Panc1 (cell line): ENCODE data around the gene SGMS1. TPM values are rescaled to one million over a fixed set of nuclear protein-coding genes. Genes with fewer than 3 reads are reported as not detected.
"Not testable (repeated sequence)": the region's sequence is repeated elsewhere in the genome, so short reads cannot be mapped to it uniquely, and the experiment has no call there.

Source experiments
- ATAC-seq: fragments of 200-7000 bp; cut with Tn5 transposase; 2 replicates; pipeline ENCODE4 v1.9.1; 2020; ENCODE audit warnings: mild to moderate bottlenecking, moderate library complexity
- BruUV-seq: library from RNA; stranded (reverse); fragments of 400-500 nt; replicated peaks from 2 replicates; lab custom pipeline; 2021; lab: Mats Ljungman, UMichigan
- CTCF ChIA-PET: fragments of 300-600 bp; sonication (Branson Sonifier 250); formaldehyde crosslinking; loops from one replicate; lab custom pipeline; 2022; ENCODE audit warnings: antibody characterized with exemption; lab: Charles Lee
- POLR2A ChIA-PET: fragments of 300-600 bp; sonication (Branson Sonifier 250); formaldehyde crosslinking; loops from one replicate; lab custom pipeline; 2022; ENCODE audit warnings: antibody characterized with exemption; lab: Charles Lee
- DNase-seq: peaks from one replicate; pipeline ENCODE4 v3.0.0-alpha.2; 2010; ENCODE audit warnings: low read depth, low spot score
- H3K27ac ChIP-seq: 2 replicates; pipeline ENCODE4 v1.5.1; 2011; ENCODE audit warnings: mild to moderate bottlenecking, low read length, inconsistent platforms
- H3K27me3 ChIP-seq: fragments of 200-500 bp; sonication (Bioruptor generic); 2 replicates; pipeline ENCODE4 v1.6.0; 2014; ENCODE audit warnings: low read length, inconsistent platforms; ENCODE audit not compliant: control insufficient read depth, insufficient read depth
- H3K36me3 ChIP-seq: fragments of 200-500 bp; sonication (Bioruptor generic); 2 replicates; pipeline ENCODE4 v1.5.1; 2014; ENCODE audit warnings: inconsistent platforms, mild to moderate bottlenecking, low read length, moderate library complexity; ENCODE audit not compliant: control insufficient read depth, insufficient read depth
- H3K4me1 ChIP-seq: 2 replicates; pipeline ENCODE4 v1.5.1; 2011; ENCODE audit warnings: inconsistent platforms, mild to moderate bottlenecking, low read length, moderate library complexity; ENCODE audit not compliant: control insufficient read depth, insufficient read depth
- H3K4me3 ChIP-seq, 2 experiments: 2 replicates each; pipeline ENCODE4 v1.5.1; 2011 to 2012; ENCODE audit warnings: low read depth in 2 of 2, low read length in 2 of 2, mild to moderate bottlenecking in 2 of 2, inconsistent platforms in 1 of 2, moderate library complexity in 1 of 2
- H3K9me3 ChIP-seq: fragments of 200-500 bp; sonication (Bioruptor generic); 2 replicates; pipeline ENCODE4 v1.5.1; 2014; ENCODE audit warnings: low read depth, mild to moderate bottlenecking, inconsistent platforms, low read length, moderate library complexity; ENCODE audit not compliant: control insufficient read depth, insufficient read depth
- POLR2AphosphoS5 ChIP-seq: IDR thresholded peaks from 2 replicates; pipeline ENCODE4 v1.6.1; 2012; ENCODE audit warnings: mild to moderate bottlenecking, low read depth, low read length, moderate library complexity
- SIN3A ChIP-seq: IDR thresholded peaks from 2 replicates; pipeline ENCODE4 v1.6.1; 2012; ENCODE audit warnings: low read depth, mild to moderate bottlenecking, low read length, moderate library complexity, borderline replicate concordance; ENCODE audit not compliant: insufficient read depth
- TCF7L2 ChIP-seq: IDR thresholded peaks from 2 replicates; pipeline ENCODE4 v1.6.1; 2011; ENCODE audit warnings: mild to moderate bottlenecking, low read depth, low read length, inconsistent platforms
- in situ Hi-C: cut with HindIII; loops from 2 replicates; pipeline ENCODE4 v1.10.0; 2016; ENCODE audit warnings: low sequenced_read_pairs, low pct_unique_long_range_greater_than_20kb
- intact Hi-C: fragments of 100-400 bp; cut with micrococcal nuclease; formaldehyde crosslinking; loops from one replicate; pipeline ENCODE4 v1.10.0; 2022; ENCODE audit not compliant: unreplicated experiment
- total RNA-seq: library from RNA; stranded (reverse); gene quantifications from one replicate; pipeline ENCODE4 v1.2.1, GENCODE V29; 2021; ENCODE audit not compliant: unreplicated experiment
- TF ChIP-seq, protein P1 (sequence below), 2 experiments: IDR thresholded peaks; 2 replicates each; pipeline ENCODE4 v1.6.1; 2011 to 2012; ENCODE audit warnings: low read depth in 2 of 2, control low read depth in 1 of 2, low read length in 1 of 2, mild to moderate bottlenecking in 1 of 2, moderate library complexity in 1 of 2; ENCODE audit not compliant: insufficient read depth in 1 of 2
- TF ChIP-seq, protein P2 (sequence below): fragments of 450-650 bp; IDR thresholded peaks from 2 replicates; pipeline ENCODE4 v1.5.1; 2017; ENCODE audit warnings: mild to moderate bottlenecking

SGMS1 gene
- total RNA-seq, 1 experiment from 2014 or later, result 22.0 TPM

DNA sequence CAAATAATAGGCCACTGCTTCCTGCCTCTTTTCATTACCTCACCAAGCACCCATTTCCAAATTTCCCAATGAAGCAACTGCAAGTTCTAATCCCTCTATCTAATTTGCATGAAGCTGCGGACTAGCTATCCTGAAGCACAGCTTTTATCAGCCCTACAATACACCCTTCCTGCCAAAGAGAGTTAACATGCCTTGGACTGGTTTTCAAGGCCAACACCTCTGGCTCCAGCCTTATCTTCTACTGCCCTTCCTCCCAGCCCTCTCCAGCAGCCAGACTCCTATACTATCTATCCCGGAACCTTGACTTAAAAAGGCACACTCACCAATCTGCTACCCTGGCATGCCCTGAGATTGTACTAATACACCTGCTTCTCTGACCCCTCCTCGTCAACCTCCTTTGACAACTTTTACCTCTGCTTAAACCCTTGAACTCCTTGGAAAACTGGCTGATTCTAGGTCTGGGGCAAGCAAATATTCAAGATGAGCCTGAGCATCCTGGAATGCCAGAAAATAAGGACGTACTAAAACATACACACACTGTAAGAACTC is 73.4 kb downstream of the SGMS1 start:
- H3K27me3 ChIP-seq, result no peaks in the 10 kb centered on the region
- H3K4me3 ChIP-seq, result no peak overlapping the region
- DNase-seq (no peak), ATAC-seq (no peak)
- H3K4me1 ChIP-seq, result peaks cover 8% of the 10 kb centered on the region; the same call in 1 of the 2 replicates
- H3K27ac ChIP-seq, result no peak overlapping the region
- no peak for TF ChIP-seq SIN3A
- TF ChIP-seq, protein P1, sequence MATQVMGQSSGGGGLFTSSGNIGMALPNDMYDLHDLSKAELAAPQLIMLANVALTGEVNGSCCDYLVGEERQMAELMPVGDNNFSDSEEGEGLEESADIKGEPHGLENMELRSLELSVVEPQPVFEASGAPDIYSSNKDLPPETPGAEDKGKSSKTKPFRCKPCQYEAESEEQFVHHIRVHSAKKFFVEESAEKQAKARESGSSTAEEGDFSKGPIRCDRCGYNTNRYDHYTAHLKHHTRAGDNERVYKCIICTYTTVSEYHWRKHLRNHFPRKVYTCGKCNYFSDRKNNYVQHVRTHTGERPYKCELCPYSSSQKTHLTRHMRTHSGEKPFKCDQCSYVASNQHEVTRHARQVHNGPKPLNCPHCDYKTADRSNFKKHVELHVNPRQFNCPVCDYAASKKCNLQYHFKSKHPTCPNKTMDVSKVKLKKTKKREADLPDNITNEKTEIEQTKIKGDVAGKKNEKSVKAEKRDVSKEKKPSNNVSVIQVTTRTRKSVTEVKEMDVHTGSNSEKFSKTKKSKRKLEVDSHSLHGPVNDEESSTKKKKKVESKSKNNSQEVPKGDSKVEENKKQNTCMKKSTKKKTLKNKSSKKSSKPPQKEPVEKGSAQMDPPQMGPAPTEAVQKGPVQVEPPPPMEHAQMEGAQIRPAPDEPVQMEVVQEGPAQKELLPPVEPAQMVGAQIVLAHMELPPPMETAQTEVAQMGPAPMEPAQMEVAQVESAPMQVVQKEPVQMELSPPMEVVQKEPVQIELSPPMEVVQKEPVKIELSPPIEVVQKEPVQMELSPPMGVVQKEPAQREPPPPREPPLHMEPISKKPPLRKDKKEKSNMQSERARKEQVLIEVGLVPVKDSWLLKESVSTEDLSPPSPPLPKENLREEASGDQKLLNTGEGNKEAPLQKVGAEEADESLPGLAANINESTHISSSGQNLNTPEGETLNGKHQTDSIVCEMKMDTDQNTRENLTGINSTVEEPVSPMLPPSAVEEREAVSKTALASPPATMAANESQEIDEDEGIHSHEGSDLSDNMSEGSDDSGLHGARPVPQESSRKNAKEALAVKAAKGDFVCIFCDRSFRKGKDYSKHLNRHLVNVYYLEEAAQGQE (IDR thresholded peaks at IDR 0.05; ENCODE audit: insufficient read depth in 1 of 2, low read depth in 2 of 2, low read length in 1 of 2), result no peak
- no peak for TF ChIP-seq TCF7L2
- TF ChIP-seq, protein P2, sequence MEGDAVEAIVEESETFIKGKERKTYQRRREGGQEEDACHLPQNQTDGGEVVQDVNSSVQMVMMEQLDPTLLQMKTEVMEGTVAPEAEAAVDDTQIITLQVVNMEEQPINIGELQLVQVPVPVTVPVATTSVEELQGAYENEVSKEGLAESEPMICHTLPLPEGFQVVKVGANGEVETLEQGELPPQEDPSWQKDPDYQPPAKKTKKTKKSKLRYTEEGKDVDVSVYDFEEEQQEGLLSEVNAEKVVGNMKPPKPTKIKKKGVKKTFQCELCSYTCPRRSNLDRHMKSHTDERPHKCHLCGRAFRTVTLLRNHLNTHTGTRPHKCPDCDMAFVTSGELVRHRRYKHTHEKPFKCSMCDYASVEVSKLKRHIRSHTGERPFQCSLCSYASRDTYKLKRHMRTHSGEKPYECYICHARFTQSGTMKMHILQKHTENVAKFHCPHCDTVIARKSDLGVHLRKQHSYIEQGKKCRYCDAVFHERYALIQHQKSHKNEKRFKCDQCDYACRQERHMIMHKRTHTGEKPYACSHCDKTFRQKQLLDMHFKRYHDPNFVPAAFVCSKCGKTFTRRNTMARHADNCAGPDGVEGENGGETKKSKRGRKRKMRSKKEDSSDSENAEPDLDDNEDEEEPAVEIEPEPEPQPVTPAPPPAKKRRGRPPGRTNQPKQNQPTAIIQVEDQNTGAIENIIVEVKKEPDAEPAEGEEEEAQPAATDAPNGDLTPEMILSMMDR, result no peak
- TF ChIP-seq POLR2AphosphoS5, result no peak
- BruUV-seq, result no TSS peak
- in situ Hi-C loops (no loop called here), intact Hi-C loops (no loop called here)
- no peaks in the 10 kb centered on the region for H3K36me3 ChIP-seq
- ChIA-PET CTCF (no interaction called here), POLR2A (no interaction called here)
- no peaks in the 10 kb centered on the region for H3K9me3 ChIP-seq

DNA sequence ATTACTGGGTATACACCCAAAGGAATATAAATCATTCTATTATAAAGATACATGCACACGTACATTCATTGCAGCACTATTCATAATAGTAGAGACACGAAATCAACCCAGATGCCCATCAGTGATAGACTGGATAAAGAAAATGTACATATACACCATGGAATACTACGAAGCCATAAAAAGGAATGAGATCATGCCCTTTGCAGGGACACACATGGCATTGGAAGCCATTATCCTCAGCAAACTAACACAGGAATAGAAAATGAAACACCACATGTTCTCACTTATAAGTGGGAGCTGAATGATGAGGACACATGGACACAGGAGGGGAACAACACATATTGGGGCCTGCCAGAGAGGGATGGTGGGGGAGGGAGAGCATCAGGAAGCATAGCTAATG is 74.6 kb downstream of the SGMS1 start:
- DNase-seq, H3K9me3 ChIP-seq, intact Hi-C loops, H3K27ac ChIP-seq, BruUV-seq, POLR2A ChIA-PET, CTCF ChIA-PET, H3K36me3 ChIP-seq, H3K27me3 ChIP-seq, in situ Hi-C loops, H3K4me1 ChIP-seq, H3K4me3 ChIP-seq, ATAC-seq: not testable (repeated sequence)

DNA sequence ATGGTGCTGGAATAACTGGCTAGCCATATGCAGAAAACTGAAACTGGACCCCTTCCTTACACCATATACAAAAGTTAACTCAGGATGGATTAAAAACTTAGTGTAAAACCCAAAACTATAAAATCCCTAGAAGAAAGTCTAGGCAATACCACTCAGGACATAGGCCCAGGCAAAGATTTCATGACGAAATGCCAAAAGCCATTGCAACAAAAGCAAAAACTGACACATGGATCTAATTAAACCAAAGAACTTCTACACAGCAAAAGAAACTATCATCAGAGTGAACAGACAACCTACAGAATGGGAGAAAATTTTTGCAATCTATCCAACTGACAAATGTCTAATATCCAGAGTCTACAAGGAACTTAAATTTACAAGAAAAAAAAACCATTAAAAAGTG is 75.3 kb downstream of the SGMS1 start:
- H3K27ac ChIP-seq, DNase-seq, ATAC-seq, in situ Hi-C loops, H3K27me3 ChIP-seq, POLR2A ChIA-PET, intact Hi-C loops, H3K4me3 ChIP-seq, BruUV-seq, H3K4me1 ChIP-seq, H3K9me3 ChIP-seq, CTCF ChIA-PET, H3K36me3 ChIP-seq: not testable (repeated sequence)

DNA sequence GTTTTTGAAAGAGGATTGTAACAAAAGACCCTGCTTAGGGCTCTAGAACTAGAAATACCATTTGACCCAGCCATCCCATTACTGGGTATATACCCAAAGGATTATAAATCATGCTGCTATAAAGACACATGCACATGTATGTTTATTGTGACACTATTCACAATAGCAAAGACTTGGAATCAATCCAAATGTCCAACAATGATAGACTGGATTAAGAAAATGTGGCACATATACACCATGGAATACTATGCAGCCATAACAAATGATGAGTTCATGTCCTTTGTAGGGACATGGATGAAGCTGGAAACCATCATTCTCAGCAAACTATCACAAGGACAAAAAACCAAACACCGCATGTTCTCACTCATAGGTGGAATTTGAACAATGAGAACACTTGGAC is 77.5 kb downstream of the SGMS1 start:
- BruUV-seq, ATAC-seq, POLR2A ChIA-PET: not testable (repeated sequence)

More for the DNA sequence above, 77.5 kb downstream of the SGMS1 start:
- in situ Hi-C loops, H3K27me3 ChIP-seq, intact Hi-C loops, H3K36me3 ChIP-seq, H3K4me1 ChIP-seq, H3K9me3 ChIP-seq, H3K27ac ChIP-seq, H3K4me3 ChIP-seq, DNase-seq, CTCF ChIA-PET: not testable (repeated sequence)
